ENCODE data around the gene CISH. TPM values are rescaled to one million over a fixed set of nuclear protein-coding genes. Genes with fewer than 3 reads are reported as not detected.
A peak's percentile ranks its signal among the peaks of the same experiment; 100 is the strongest.

The CISH gene
- total RNA-seq, 1 experiment from 2014 or later = 1.6 TPM

DNA sequence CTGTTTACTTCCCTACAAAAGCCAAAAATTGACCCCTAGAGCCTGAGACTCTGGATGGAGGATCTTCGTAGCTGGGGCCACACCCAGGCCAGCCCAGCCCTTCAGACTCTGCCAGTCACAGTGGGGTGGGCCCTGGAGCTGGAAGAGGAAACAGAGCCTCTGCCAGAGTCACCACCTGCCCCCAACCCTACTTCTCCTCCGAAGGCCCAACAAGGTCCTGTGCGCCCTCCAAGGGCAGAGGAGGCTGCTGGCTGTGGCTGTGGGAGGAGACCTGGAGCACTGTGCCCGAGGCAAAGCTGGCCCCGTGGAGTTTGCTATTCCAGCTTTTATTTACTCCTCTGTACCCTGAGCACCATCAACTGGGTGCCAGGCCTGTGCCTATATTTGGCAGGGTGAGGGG, 19.0 kb downstream of the CISH start:
- TF ChIP-seq, protein P1, sequence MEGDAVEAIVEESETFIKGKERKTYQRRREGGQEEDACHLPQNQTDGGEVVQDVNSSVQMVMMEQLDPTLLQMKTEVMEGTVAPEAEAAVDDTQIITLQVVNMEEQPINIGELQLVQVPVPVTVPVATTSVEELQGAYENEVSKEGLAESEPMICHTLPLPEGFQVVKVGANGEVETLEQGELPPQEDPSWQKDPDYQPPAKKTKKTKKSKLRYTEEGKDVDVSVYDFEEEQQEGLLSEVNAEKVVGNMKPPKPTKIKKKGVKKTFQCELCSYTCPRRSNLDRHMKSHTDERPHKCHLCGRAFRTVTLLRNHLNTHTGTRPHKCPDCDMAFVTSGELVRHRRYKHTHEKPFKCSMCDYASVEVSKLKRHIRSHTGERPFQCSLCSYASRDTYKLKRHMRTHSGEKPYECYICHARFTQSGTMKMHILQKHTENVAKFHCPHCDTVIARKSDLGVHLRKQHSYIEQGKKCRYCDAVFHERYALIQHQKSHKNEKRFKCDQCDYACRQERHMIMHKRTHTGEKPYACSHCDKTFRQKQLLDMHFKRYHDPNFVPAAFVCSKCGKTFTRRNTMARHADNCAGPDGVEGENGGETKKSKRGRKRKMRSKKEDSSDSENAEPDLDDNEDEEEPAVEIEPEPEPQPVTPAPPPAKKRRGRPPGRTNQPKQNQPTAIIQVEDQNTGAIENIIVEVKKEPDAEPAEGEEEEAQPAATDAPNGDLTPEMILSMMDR (IDR thresholded peaks at IDR 0.05; ENCODE audit: unreplicated experiment) = no peak
- CTCF ChIA-PET = no interaction called here
- no peak for DNase-seq
- intact Hi-C loops (cut with micrococcal nuclease; ENCODE audit: unreplicated experiment) = no loop called here
- H3K9me3 Mint-ChIP-seq (ENCODE audit: low read depth, unreplicated experiment) = no peaks in the 10 kb centered on the region
- no peaks in the 10 kb centered on the region for H3K4me1 Mint-ChIP-seq (ENCODE audit: low read depth, unreplicated experiment)
- no peak overlapping the region for H3K27ac Mint-ChIP-seq (ENCODE audit: unreplicated experiment)
- BruUV-seq (replicated peaks) = no TSS peak
- H3K4me3 Mint-ChIP-seq (ENCODE audit: low read depth, unreplicated experiment) = no peak overlapping the region
- H3K36me3 Mint-ChIP-seq (ENCODE audit: insufficient read depth, unreplicated experiment) = peaks cover 1% of the 10 kb centered on the region
- no peaks in the 10 kb centered on the region for H3K27me3 Mint-ChIP-seq (ENCODE audit: unreplicated experiment)

DNA sequence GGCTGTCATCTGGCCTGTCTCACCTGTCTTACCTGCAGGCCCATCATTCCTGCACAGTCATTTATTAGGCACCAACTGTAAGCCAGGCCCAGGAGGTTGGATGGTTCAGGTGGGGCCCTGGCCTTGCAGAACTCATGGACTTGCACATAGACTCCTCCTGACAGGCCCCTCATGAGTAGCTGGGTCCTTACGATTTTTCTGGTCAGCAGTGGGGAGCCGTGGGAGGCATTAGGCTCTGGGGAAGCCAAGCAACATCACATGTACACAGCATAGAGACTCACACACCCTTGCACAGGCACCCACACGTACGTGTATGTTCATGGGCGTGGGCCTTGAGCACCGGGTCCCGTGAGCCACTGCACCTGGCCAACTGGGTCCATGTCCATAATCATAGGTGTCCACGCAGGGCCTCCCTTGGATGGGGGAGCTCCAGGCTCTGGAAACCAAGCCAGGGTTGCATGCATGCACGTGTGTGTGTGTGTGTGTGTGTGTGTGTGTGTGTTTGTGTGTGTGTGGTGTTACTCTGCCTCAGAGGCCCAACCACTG, 20.3 kb downstream of the CISH start:
- Mint-ChIP-seq H3K9me3 (ENCODE audit: low read depth, unreplicated experiment) (no peaks in the 10 kb centered on the region), H3K4me1 (ENCODE audit: low read depth, unreplicated experiment) (no peaks in the 10 kb centered on the region), H3K36me3 (ENCODE audit: insufficient read depth, unreplicated experiment) (peaks cover 6% of the 10 kb centered on the region), H3K27me3 (ENCODE audit: unreplicated experiment) (no peaks in the 10 kb centered on the region), H3K27ac (ENCODE audit: unreplicated experiment) (no peak overlapping the region), H3K4me3 (ENCODE audit: low read depth, unreplicated experiment) (no peak overlapping the region)
- intact Hi-C loops (cut with micrococcal nuclease; ENCODE audit: unreplicated experiment) = no loop called here
- CTCF ChIA-PET = interaction anchor here (0.7 kb wide), 1 partner anchor 422 kb away, joined by 3 read pairs; no protein-coding TSS in a partner anchor
- BruUV-seq (replicated peaks) = no TSS peak
- DNase-seq = no peak
- TF ChIP-seq, protein P1 (IDR thresholded peaks at IDR 0.05; ENCODE audit: unreplicated experiment) = no peak

- H3K4me1 Mint-ChIP-seq (ENCODE audit: low read depth, unreplicated experiment) = no peaks in the 10 kb centered on the region
- no peaks in the 10 kb centered on the region for H3K9me3 Mint-ChIP-seq (ENCODE audit: low read depth, unreplicated experiment)
- no TSS peak for BruUV-seq (replicated peaks)
- TF ChIP-seq, protein P1 (IDR thresholded peaks at IDR 0.05; ENCODE audit: unreplicated experiment) = no peak
- H3K36me3 Mint-ChIP-seq (ENCODE audit: insufficient read depth, unreplicated experiment) = peaks cover 6% of the 10 kb centered on the region
- no peak overlapping the region for H3K27ac Mint-ChIP-seq (ENCODE audit: unreplicated experiment)
- no peak for DNase-seq
- no peak overlapping the region for H3K4me3 Mint-ChIP-seq (ENCODE audit: low read depth, unreplicated experiment)
- H3K27me3 Mint-ChIP-seq (ENCODE audit: unreplicated experiment) = no peaks in the 10 kb centered on the region
- intact Hi-C loops (cut with micrococcal nuclease; ENCODE audit: unreplicated experiment) = no loop called here
- CTCF ChIA-PET = interaction anchor here (1.6 kb wide), 1 partner anchor 23 kb away, joined by 3 read pairs; the partner anchor contains the start of gene CISH
Observed at GRCh38 chr3:50588759-50589433, 22.7 kb downstream of the CISH start.

- Mint-ChIP-seq H3K36me3 (ENCODE audit: insufficient read depth, unreplicated experiment) (peaks cover 6% of the 10 kb centered on the region), H3K9me3 (ENCODE audit: low read depth, unreplicated experiment) (no peaks in the 10 kb centered on the region), H3K4me3 (ENCODE audit: low read depth, unreplicated experiment) (no peak overlapping the region), H3K27me3 (ENCODE audit: unreplicated experiment) (no peaks in the 10 kb centered on the region), H3K27ac (ENCODE audit: unreplicated experiment) (peak overlapping the region; percentile 30), H3K4me1 (ENCODE audit: low read depth, unreplicated experiment) (no peaks in the 10 kb centered on the region)
- DNase-seq = no peak
- no TSS peak for BruUV-seq (replicated peaks)
- intact Hi-C loops (cut with micrococcal nuclease; ENCODE audit: unreplicated experiment) = no loop called here
- TF ChIP-seq, protein P1 (IDR thresholded peaks at IDR 0.05; ENCODE audit: unreplicated experiment) = no peak
- CTCF ChIA-PET = no interaction called here
Observed at GRCh38 chr3:50587806-50588758, 23.5 kb downstream of the CISH start.

Measured in Calu3 (cell line).